ENCODE data around the gene RAVER2. TPM values are rescaled to one million over a fixed set of nuclear protein-coding genes. Genes with fewer than 3 reads are reported as not detected.

The RAVER2 gene
- polyA plus RNA-seq, 1 donor (not counting 4 experiments of a cell fraction or from before 2014, with no cell fraction given) = 9.1 TPM

- H3K27me3 ChIP-seq (ENCODE audit: control insufficient read depth, extremely low read depth, insufficient read depth, low read length) = no peaks in the 10 kb centered on the region
- no peak overlapping the region for H3K4me3 ChIP-seq (ENCODE audit: control insufficient read depth in 2 of 3, extremely low read depth in 1 of 3, insufficient read depth in 2 of 3, low read depth in 1 of 3, low read length in 3 of 3)
- H4K20me1 ChIP-seq (ENCODE audit: control insufficient read depth, extremely low read depth, insufficient read depth, low read length) = no peaks in the 10 kb centered on the region
- no peak overlapping the region for H3K27ac ChIP-seq (ENCODE audit: control insufficient read depth, insufficient read depth, low read length)
- no peak overlapping the region for H3K4me2 ChIP-seq (ENCODE audit: control insufficient read depth, extremely low read depth, insufficient read depth, low read depth, low read length)
- H3K9ac ChIP-seq (ENCODE audit: control insufficient read depth, extremely low read depth, insufficient read depth, low read length) = no peak overlapping the region
- no peaks in the 10 kb centered on the region for H3K4me1 ChIP-seq (ENCODE audit: control insufficient read depth, extremely low read depth, insufficient read depth, low read length)
- dilution Hi-C loops (cut with MboI; ENCODE audit: extremely low pct_ligation_motif_present, low sequenced_read_pairs) = no loop called here
- H2AFZ ChIP-seq (ENCODE audit: control insufficient read depth, low read length) = no peak overlapping the region
- H3K79me2 ChIP-seq (ENCODE audit: control insufficient read depth, insufficient read depth, low read length) = no peaks in the 10 kb centered on the region
- TF ChIP-seq CTCF (optimal IDR thresholded peaks at IDR 0.05 in 1 of 3, IDR thresholded peaks at IDR 0.05 in 1 of 3, conservative IDR thresholded peaks at IDR 0.05 in 1 of 3; ENCODE audit: extremely low read depth in 1 of 3, insufficient read depth in 2 of 3, low read length in 3 of 3) (no peak), EZH2 (IDR thresholded peaks at IDR 0.05; ENCODE audit: low read length) (no peak)
- FAIRE-seq = no peak
- H3K9me3 ChIP-seq (ENCODE audit: control insufficient read depth, low read depth, low read length) = no peaks in the 10 kb centered on the region
- H3K36me3 ChIP-seq (ENCODE audit: control insufficient read depth in 2 of 2, extremely low read depth in 1 of 2, insufficient read depth in 2 of 2, low read length in 2 of 2) = no peaks in the 10 kb centered on the region
- no peaks in the 10 kb centered on the region for H3K9me1 ChIP-seq (ENCODE audit: control insufficient read depth, extremely low read depth, insufficient read depth, low read length)
- no peak for DNase-seq (ENCODE audit: low read depth, low spot score)
Observed at GRCh38 chr1:64766429-64766828, 21.6 kb downstream of the RAVER2 start.

GRCh38 chr1:64769482-64769881 lies 24.6 kb downstream of the RAVER2 start:
- Histone ChIP-seq H3K36me3 (ENCODE audit: control insufficient read depth in 2 of 2, extremely low read depth in 1 of 2, insufficient read depth in 2 of 2, low read length in 2 of 2) (no peaks in the 10 kb centered on the region), H3K9me1 (ENCODE audit: control insufficient read depth, extremely low read depth, insufficient read depth, low read length) (no peaks in the 10 kb centered on the region), H3K27ac (ENCODE audit: control insufficient read depth, insufficient read depth, low read length) (no peak overlapping the region), H3K9ac (ENCODE audit: control insufficient read depth, extremely low read depth, insufficient read depth, low read length) (no peak overlapping the region), H3K27me3 (ENCODE audit: control insufficient read depth, extremely low read depth, insufficient read depth, low read length) (no peaks in the 10 kb centered on the region), H2AFZ (ENCODE audit: control insufficient read depth, low read length) (no peak overlapping the region), H3K4me1 (ENCODE audit: control insufficient read depth, extremely low read depth, insufficient read depth, low read length) (no peaks in the 10 kb centered on the region), H3K4me2 (ENCODE audit: control insufficient read depth, extremely low read depth, insufficient read depth, low read depth, low read length) (no peak overlapping the region), H3K9me3 (ENCODE audit: control insufficient read depth, low read depth, low read length) (no peaks in the 10 kb centered on the region), H3K4me3 (ENCODE audit: control insufficient read depth in 2 of 3, extremely low read depth in 1 of 3, insufficient read depth in 2 of 3, low read depth in 1 of 3, low read length in 3 of 3) (no peak overlapping the region), H3K79me2 (ENCODE audit: control insufficient read depth, insufficient read depth, low read length) (no peaks in the 10 kb centered on the region), H4K20me1 (ENCODE audit: control insufficient read depth, extremely low read depth, insufficient read depth, low read length) (no peaks in the 10 kb centered on the region)
- TF ChIP-seq CTCF (optimal IDR thresholded peaks at IDR 0.05 in 1 of 3, IDR thresholded peaks at IDR 0.05 in 1 of 3, conservative IDR thresholded peaks at IDR 0.05 in 1 of 3; ENCODE audit: extremely low read depth in 1 of 3, insufficient read depth in 2 of 3, low read length in 3 of 3) = no peak
- no peak for TF ChIP-seq EZH2 (IDR thresholded peaks at IDR 0.05; ENCODE audit: low read length)
- FAIRE-seq (no peak), DNase-seq (ENCODE audit: low read depth, low spot score) (no peak)
- dilution Hi-C loops (cut with MboI; ENCODE audit: extremely low pct_ligation_motif_present, low sequenced_read_pairs) = no loop called here

Data from keratinocyte (primary cell).